K562 (cell line): ENCODE results near the gene BICDL1. TPM values are rescaled to one million over a fixed set of nuclear protein-coding genes. Genes with fewer than 3 reads are reported as not detected.

Experiments
- ATAC-seq: fragments of 200-7000 bp; cut with Tn5 transposase; 3 replicates; pipeline ENCODE4 v1.9.1; 2020; ENCODE audit warnings: moderate library complexity
- BruUV-seq: library from RNA; stranded (reverse); fragments of 400-500 nt; replicated peaks from 2 replicates; lab custom pipeline; 2021; lab: Mats Ljungman, UMichigan
- CTCF ChIA-PET: fragments of 300-600 bp; formaldehyde crosslinking; extraction: SDS; loops from one replicate; lab custom pipeline; 2021; ENCODE audit warnings: low intra/inter-chr PET ratio; lab: Yijun Ruan, JAX
- POLR2A ChIA-PET: fragments of 300-600, 350-650 bp; sonication (Branson Sonifier 250); formaldehyde crosslinking; extraction: SDS; loops from one replicate; lab custom pipeline; 2021; ENCODE audit warnings: antibody characterized with exemption, inconsistent platforms; lab: Yijun Ruan, JAX
- DNase-seq, 4 experiments: peaks; one replicate each; pipeline versions ENCODE4 v3.0.0 to v3.0.0-alpha.2; 2011 to 2018; ENCODE audit warnings: low spot score in 3 of 4, mixed read lengths in 3 of 4; ENCODE audit errors: extremely low read depth in 1 of 4
- FAIRE-seq: peaks from 2 replicates; lab custom pipeline; 2011; peaks lifted over from hg19 to GRCh38; lab: Jason Lieb, UNC
- H2AFZ ChIP-seq: 2 replicates; pipeline ENCODE4 v1.6.0; 2011; ENCODE audit warnings: low read depth, low read length, control low read depth, inconsistent platforms
- H3K27ac ChIP-seq: fragments of 200-600 bp; 3 replicates; pipeline ENCODE4 v1.8.0; 2011; ENCODE audit warnings: low read depth, mild to moderate bottlenecking, control low read depth, inconsistent platforms, low read length, moderate library complexity, mixed read lengths; ENCODE audit errors: extremely low read depth
- H3K27me3 ChIP-seq, 2 experiments: fragments of 300-600 bp in 1 of 2; 2 replicates in 1 of 2; 3 replicates in 1 of 2; pipeline versions ENCODE4 v1.6.0 to v1.8.0; 2011; ENCODE audit warnings: inconsistent platforms in 2 of 2, low read length in 2 of 2, mild to moderate bottlenecking in 1 of 2, mixed read lengths in 1 of 2, moderate library complexity in 1 of 2; ENCODE audit not compliant: control insufficient read depth in 2 of 2, insufficient read depth in 2 of 2
- H3K36me3 ChIP-seq: fragments of 300-600 bp; 3 replicates; pipeline ENCODE4 v1.8.0; 2011; ENCODE audit warnings: mild to moderate bottlenecking, low read length, inconsistent platforms; ENCODE audit not compliant: control insufficient read depth, insufficient read depth
- H3K4me1 ChIP-seq, 2 experiments: fragments of 200-600 bp in 1 of 2; replicated peaks in 1 of 2; 2 replicates in 1 of 2; 3 replicates in 1 of 2; pipeline versions ENCODE4 v1.5.1 to v1.8.0; 2011; ENCODE audit warnings: inconsistent platforms in 2 of 2, low read length in 2 of 2, mild to moderate bottlenecking in 1 of 2, mixed read lengths in 1 of 2, moderate library complexity in 1 of 2; ENCODE audit not compliant: control insufficient read depth in 2 of 2, insufficient read depth in 2 of 2
- H3K4me2 ChIP-seq: 2 replicates; pipeline ENCODE4 v1.6.1; 2011; ENCODE audit warnings: low read length, control low read depth, inconsistent platforms, mixed read lengths; ENCODE audit not compliant: insufficient read depth
- H3K4me3 ChIP-seq: fragments of 200-600 bp; sonication (generic), shearing (Covaris generic); 2 replicates; pipeline ENCODE4 v1.5.1; 2016; ENCODE audit warnings: control low read depth, inconsistent platforms
- H3K79me2 ChIP-seq: fragments of 200-600 bp; 3 replicates; pipeline ENCODE4 v1.8.0; 2011; ENCODE audit warnings: low read length, inconsistent platforms; ENCODE audit not compliant: control insufficient read depth, insufficient read depth
- H3K9ac ChIP-seq, 2 experiments: 2 replicates each; pipeline versions ENCODE4 v1.6.0 to v1.6.1; 2011; ENCODE audit warnings: low read depth in 2 of 2, low read length in 2 of 2, control low read depth in 1 of 2, inconsistent platforms in 1 of 2, mild to moderate bottlenecking in 1 of 2, mixed read lengths in 1 of 2; ENCODE audit not compliant: insufficient read depth in 1 of 2
- H3K9me1 ChIP-seq: one replicate; pipeline ENCODE4 v1.6.0; 2011; ENCODE audit warnings: inconsistent platforms, mild to moderate bottlenecking, low read length, moderate library complexity; ENCODE audit not compliant: control insufficient read depth, insufficient read depth
- H3K9me3 ChIP-seq: replicated peaks from 2 replicates; pipeline ENCODE4 v1.5.1; 2011; ENCODE audit warnings: low read depth, low read length, inconsistent platforms; ENCODE audit not compliant: control insufficient read depth, insufficient read depth
- H4K20me1 ChIP-seq: replicated peaks from 2 replicates; pipeline ENCODE4 v1.6.1; 2011; ENCODE audit warnings: low read length, inconsistent platforms, mixed read lengths; ENCODE audit not compliant: control insufficient read depth, insufficient read depth
- BCL6 ChIP-seq: fragments of 250-450 bp; sonication (Bioruptor Pico); IDR thresholded peaks from 2 replicates; pipeline ENCODE4 v1.4.0; 2020
- CBFB ChIP-seq: sonication (generic); formaldehyde crosslinking; IDR thresholded peaks from 2 replicates; pipeline ENCODE4 v1.4.0; 2020; ENCODE audit warnings: mild to moderate bottlenecking, missing genetic modification reagents
- CXXC5 ChIP-seq: fragments of 250-450 bp; sonication (Bioruptor Pico); IDR thresholded peaks from 2 replicates; pipeline ENCODE4 v1.8.0; 2022; ENCODE audit warnings: inconsistent platforms, mild to moderate bottlenecking, moderate library complexity
- DDX20 ChIP-seq: fragments of 450-650 bp; IDR thresholded peaks from 2 replicates; pipeline ENCODE4 v1.6.1; 2016; ENCODE audit warnings: missing genetic modification characterization, low read depth, mild to moderate bottlenecking, missing compliant biosample characterization, moderate library complexity
- E2F3 ChIP-seq: fragments of 250-450 bp; sonication (Bioruptor Pico); IDR thresholded peaks from 2 replicates; pipeline ENCODE4 v1.4.0; 2020; ENCODE audit warnings: mild to moderate bottlenecking
- ETV1 ChIP-seq: fragments of 450-650 bp; conservative IDR thresholded peaks from 2 replicates; pipeline ENCODE4 v1.6.1; 2016; ENCODE audit warnings: missing genetic modification characterization, control low read depth, low read depth, missing compliant biosample characterization
- EWSR1 ChIP-seq: fragments of 450-650 bp; IDR thresholded peaks from 2 replicates; pipeline ENCODE4 v1.6.1; 2018; ENCODE audit warnings: borderline replicate concordance, mild to moderate bottlenecking, low read depth, moderate library complexity; ENCODE audit not compliant: partially characterized antibody
- HDAC2 ChIP-seq: fragments of 450-650 bp; IDR thresholded peaks from 2 replicates; pipeline ENCODE4 v1.6.1; 2016; ENCODE audit warnings: mild to moderate bottlenecking
- NFE2 ChIP-seq: IDR thresholded peaks from 2 replicates; pipeline ENCODE4 v1.6.1; 2014; ENCODE audit warnings: antibody characterized with exemption, low read depth
- NFXL1 ChIP-seq: fragments of 450-650 bp; formaldehyde crosslinking; IDR thresholded peaks from 2 replicates; pipeline ENCODE4 v1.4.0; 2021; ENCODE audit warnings: mild to moderate bottlenecking
- PCBP1 ChIP-seq: fragments of 200-400 bp; formaldehyde crosslinking; IDR thresholded peaks from 2 replicates; pipeline ENCODE4 v1.6.1; 2018; ENCODE audit warnings: mild to moderate bottlenecking, low read depth, low read length; ENCODE audit not compliant: poor library complexity, severe bottlenecking
- SIRT6 ChIP-seq: IDR thresholded peaks from one replicate; pipeline ENCODE4 v1.6.1; 2012; ENCODE audit warnings: low read depth, mild to moderate bottlenecking, control low read depth, inconsistent platforms, low read length, moderate library complexity
- SMARCA5 ChIP-seq: fragments of 450-650 bp; IDR thresholded peaks from 2 replicates; pipeline ENCODE4 v1.6.1; 2016
- STAG1 ChIP-seq: sonication (generic); formaldehyde crosslinking; IDR thresholded peaks from 2 replicates; pipeline ENCODE4 v1.5.0; 2020; ENCODE audit warnings: missing genetic modification reagents, borderline replicate concordance
- TBP ChIP-seq: optimal IDR thresholded peaks from 2 replicates; pipeline ENCODE3; 2011; ENCODE audit warnings: low read depth, low read length, improper control_type of control experiment
- ZNF174 ChIP-seq: fragments of 250-450 bp; sonication (Bioruptor Pico); IDR thresholded peaks from 2 replicates; pipeline ENCODE4 v1.4.0; 2020; ENCODE audit warnings: mild to moderate bottlenecking
- ZNF41 ChIP-seq: fragments of 250-450 bp; sonication (Bioruptor Pico); conservative IDR thresholded peaks from 2 replicates; pipeline ENCODE4 v1.4.0; 2020; ENCODE audit warnings: mild to moderate bottlenecking
- ZNF77 ChIP-seq: fragments of 250-450 bp; sonication (Bioruptor Pico); IDR thresholded peaks from 2 replicates; pipeline ENCODE4 v1.5.0; 2020
- WGBS: fragments of 100-300 bp; shearing (Covaris generic); methylation state at CpG from one replicate; pipeline ENCODE4 v1.1.6; 2016; ENCODE audit warnings: low coverage, mixed read lengths; ENCODE audit not compliant: insufficient coverage; ENCODE audit errors: missing lambda C conversion rate; 5-methylcytosine and 5-hydroxymethylcytosine counted together
- in situ Hi-C: fragments of 300-500 bp; cut with MboI; formaldehyde crosslinking; loops from 4 replicates; pipeline ENCODE4 v1.15.0; 2018; ENCODE audit warnings: inconsistent platforms, mixed read lengths
- intact Hi-C: fragments of 100-400 bp; cut with micrococcal nuclease; formaldehyde crosslinking; loops from 2 replicates; pipeline ENCODE4 v1.14.2; 2022
- polyA plus RNA-seq, 8 experiments: library from polyadenylated mRNA; depleted of rRNA in 4 of 8; stranded (reverse) in 5 of 8; unstranded in 3 of 8; fragments of >200 nt; fragmentation: Nextera tagmentation in 2 of 8; fragmentation: Illumina TruSeq in 1 of 8; extraction: Ambion mirVana in 2 of 8; extraction: Trizol in 1 of 8; gene quantifications; 2 replicates each; pipeline versions ENCODE4 v1.2.1 to v1.2.3, GENCODE V29; 2011 to 2014; ENCODE audit warnings: inconsistent platforms in 1 of 8, missing spikeins in 1 of 8
- total RNA-seq, 7 experiments: library from RNA; depleted of rRNA in 6 of 7; stranded (reverse); fragments of >200 nt in 6 of 7; fragmentation: Illumina TruSeq in 2 of 7; extraction: Trizol in 2 of 7; gene quantifications; 2 replicates each; pipeline versions ENCODE4 v1.2.1 to v1.2.3, GENCODE V29; 2011 to 2021; ENCODE audit warnings: low replicate concordance in 1 of 7
- TF ChIP-seq, protein P1 (sequence below): fragments of 450-650 bp; IDR thresholded peaks from 2 replicates; pipeline ENCODE4 v1.6.1; 2016; ENCODE audit warnings: low read depth, mild to moderate bottlenecking, moderate library complexity

Gene BICDL1
- total and polyA plus RNA-seq, 9 of the 15 experiments (the other 6 are each of a cell fraction or from before 2014, with no cell fraction given): 0.06 to 2.0 (median 0.58) TPM

- POLR2A ChIA-PET: interaction anchor here (0.5 to 1.1 kb wide), 2 partner anchors 8 to 12 kb away, joined by 3 read pairs; no protein-coding TSS in a partner anchor
- Histone ChIP-seq H3K4me2 (no peak overlapping the region), H2AFZ (no peak overlapping the region), H4K20me1 (no peaks in the 10 kb centered on the region), H3K36me3 (no peaks in the 10 kb centered on the region), H3K9me3 (no peaks in the 10 kb centered on the region), H3K4me1 (no peaks in the 10 kb centered on the region; a peak in 1 of 5 replicates), H3K79me2 (no peaks in the 10 kb centered on the region), H3K27me3 (peaks cover 40 to 72% of the 10 kb centered on the region in 2 experiments), H3K9me1 (no peaks in the 10 kb centered on the region), H3K4me3 (no peak overlapping the region), H3K27ac (no peak overlapping the region), H3K9ac (no peak overlapping the region)
- TF ChIP-seq ZNF77 (CRISPR knock-in tag): no peak
- TF ChIP-seq CBFB (CRISPR knock-in tag): no peak
- TF ChIP-seq EWSR1: no peak
- no peak for TF ChIP-seq SMARCA5
- TF ChIP-seq, protein P1, sequence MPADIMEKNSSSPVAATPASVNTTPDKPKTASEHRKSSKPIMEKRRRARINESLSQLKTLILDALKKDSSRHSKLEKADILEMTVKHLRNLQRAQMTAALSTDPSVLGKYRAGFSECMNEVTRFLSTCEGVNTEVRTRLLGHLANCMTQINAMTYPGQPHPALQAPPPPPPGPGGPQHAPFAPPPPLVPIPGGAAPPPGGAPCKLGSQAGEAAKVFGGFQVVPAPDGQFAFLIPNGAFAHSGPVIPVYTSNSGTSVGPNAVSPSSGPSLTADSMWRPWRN: no peak
- TF ChIP-seq ZNF41: no peak
- TF ChIP-seq NFXL1 (CRISPR knock-in tag): no peak
- TF ChIP-seq E2F3 (CRISPR knock-in tag): no peak
- TF ChIP-seq ETV1 (tag): no peak
- TF ChIP-seq STAG1 (CRISPR knock-in tag): no peak
- TF ChIP-seq CXXC5: no peak
- no peak for TF ChIP-seq SIRT6
- no peak for TF ChIP-seq NFE2
- TF ChIP-seq ZNF174 (CRISPR knock-in tag): no peak
- TF ChIP-seq TBP: no peak
- no peak for TF ChIP-seq HDAC2
- no peak for TF ChIP-seq DDX20 (tag)
- TF ChIP-seq BCL6: no peak
- no peak for TF ChIP-seq PCBP1
- BruUV-seq: no TSS peak
- in situ Hi-C loops: no loop called here
- 6% methylated on average over 6 of the region's 7 CpGs for WGBS
- intact Hi-C loops: no loop called here
- CTCF ChIA-PET: no interaction called here
- ATAC-seq: no peak
- FAIRE-seq: no peak
- no peak for DNase-seq
Observed at GRCh38 chr12:120075034-120075616, 86.1 kb downstream of the BICDL1 start.
